ENCODE measurements around the gene ELFN1.

DNA sequence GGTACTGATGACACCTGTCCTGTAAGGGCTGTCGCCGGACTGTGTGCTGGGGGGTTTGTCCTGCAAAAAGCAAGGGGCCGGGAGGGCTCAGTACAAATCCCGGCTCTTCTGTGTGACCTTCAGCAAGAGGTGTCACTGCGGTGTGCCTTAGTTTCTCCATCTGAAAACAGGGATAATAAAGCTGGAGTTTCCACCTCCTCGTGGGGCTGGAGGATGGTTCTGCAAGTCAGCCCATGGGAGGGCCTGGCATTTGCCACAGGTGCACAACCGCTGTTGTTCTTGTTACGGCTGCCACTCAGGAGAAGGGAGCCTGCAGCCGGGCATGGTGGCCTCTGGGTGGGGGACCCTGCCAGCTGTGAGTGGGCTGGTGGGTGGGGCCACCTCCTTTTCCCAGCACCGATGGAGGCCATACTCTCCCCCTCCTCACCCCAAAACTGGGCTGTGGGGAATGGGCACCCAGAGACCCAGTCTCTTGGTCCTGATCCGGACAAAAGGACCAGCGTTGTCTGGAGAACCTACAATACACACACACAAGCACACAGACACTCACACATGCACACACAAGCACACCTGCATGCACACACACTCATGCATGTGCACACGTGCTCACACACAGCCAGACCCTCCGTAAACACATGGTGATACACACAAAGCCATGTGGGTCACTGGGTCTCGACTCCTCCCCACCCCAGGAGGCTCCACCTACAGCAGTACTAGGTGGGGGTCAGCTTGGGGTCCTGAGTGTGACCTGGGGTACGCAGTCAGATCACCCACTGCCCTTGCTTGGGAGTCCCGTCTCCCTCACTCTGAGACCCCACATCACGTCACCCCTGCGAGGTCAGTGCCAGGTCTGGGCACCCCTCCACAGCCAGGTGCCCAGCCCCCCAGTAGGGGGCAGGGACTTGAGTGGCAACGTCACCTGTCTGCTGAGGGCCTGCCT lies 34.1 kb downstream of the ELFN1 start:
- no peak for TF ChIP-seq CTCF (IDR thresholded peaks at IDR 0.05)
- TF ChIP-seq POLR2A (IDR thresholded peaks at IDR 0.05): no peak

Measured in gastroesophageal sphincter (tissue), 3 donors.